Measurements from ENCODE around the gene RABAC1. TPM values are rescaled to one million over a fixed set of nuclear protein-coding genes. Genes with fewer than 3 reads are reported as not detected.

RABAC1 gene
- total RNA-seq, 2 donors from 2014 or later, result 123 to 167 TPM

- Histone ChIP-seq H3K9me3 (no peaks in the 10 kb centered on the region), H3K36me3 (peaks cover 39% of the 10 kb centered on the region), H3K27ac (no peak overlapping the region), H3K4me1 (peaks cover 0 to 6% of the 10 kb centered on the region in 2 donors), H3K27me3 (peaks cover 0 to 10% of the 10 kb centered on the region in 2 donors), H3K4me3 (no peak overlapping the region)
- no peak for DNase-seq (ENCODE audit: low spot score)
- TF ChIP-seq CTCF (IDR thresholded peaks at IDR 0.05), result no peak
These were observed 51.0 kb downstream of the RABAC1 start for GRCh38 chr19:41907994-41908615.

GRCh38 chr19:41906916-41907680 lies 52.0 kb downstream of the RABAC1 start:
- TF ChIP-seq CTCF (IDR thresholded peaks at IDR 0.05), result no peak
- Histone ChIP-seq H3K27ac (no peak overlapping the region), H3K9me3 (no peaks in the 10 kb centered on the region), H3K4me1 (no peaks in the 10 kb centered on the region), H3K4me3 (no peak overlapping the region), H3K36me3 (peaks cover 49% of the 10 kb centered on the region), H3K27me3 (peaks cover 0 to 1% of the 10 kb centered on the region in 2 donors)
- no peak for DNase-seq (ENCODE audit: low spot score)

Other genes starting within 250 kb of the RABAC1 start
- gene CEACAM6, start 203.8 kb downstream of the RABAC1 start, total RNA-seq, result not detected
- gene CEACAM3, start 162.7 kb downstream of the RABAC1 start, total RNA-seq, result not detected
- gene LYPD4, start 114.6 kb downstream of the RABAC1 start, total RNA-seq, result not detected
- gene DMRTC2, start 114.3 kb downstream of the RABAC1 start, total RNA-seq, result not detected
- gene RPS19, start 99.1 kb downstream of the RABAC1 start, total RNA-seq, result 100 to 1,000 TPM; 108 to 415 TPM
- gene CD79A, start 82.0 kb downstream of the RABAC1 start, total RNA-seq, result 1 to 10 TPM in 1 of 2 donors, not detected in 1; 1.1 TPM
- gene ARHGEF1, start 76.1 kb downstream of the RABAC1 start, total RNA-seq, result 10 to 100 TPM; 27.3 to 45.8 TPM
- not detected for gene ERFL, start 30.9 kb downstream of the RABAC1 start, total RNA-seq
- 100 to 1,000 TPM in 1 of 2 donors, 10 to 100 TPM in 1; 81.4 to 223 TPM for gene ATP1A3, start 34.9 kb upstream of the RABAC1 start, total RNA-seq
- 10 to 100 TPM in 1 of 2 donors, 1 to 10 TPM in 1; 8.1 to 17.1 TPM for gene GRIK5, start 110.9 kb upstream of the RABAC1 start, total RNA-seq
- gene ZNF574, start 116.8 kb upstream of the RABAC1 start, total RNA-seq, result 10 to 100 TPM in 1 of 2 donors, 1 to 10 TPM in 1; 8.1 to 13.6 TPM
- gene POU2F2, start 173.1 kb upstream of the RABAC1 start, total RNA-seq, result under 1 TPM; 0.11 to 0.83 TPM

Measured in right atrium auricular region (tissue), 2 donors.